PC-3 (cell line): ENCODE results near the gene CCDC187.

Source experiments
- EZH2 ChIP-seq: fragments of 300-600 bp; sonication (generic); IDR thresholded peaks from one replicate; pipeline ENCODE4 v1.6.1; 2017; ENCODE audit warnings: antibody characterized with exemption, mild to moderate bottlenecking, low read length; ENCODE audit not compliant: unreplicated experiment
- EZH2phosphoT487 ChIP-seq: fragments of 300-600 bp; sonication (generic); IDR thresholded peaks from 2 replicates; pipeline ENCODE4 v1.6.1; 2018; ENCODE audit warnings: mild to moderate bottlenecking, antibody characterized with exemption, low read length, borderline replicate concordance
- TF ChIP-seq, protein P1 (sequence below): fragments of 300-600 bp; sonication (generic); conservative IDR thresholded peaks from 2 replicates; pipeline ENCODE4 v1.5.1; 2017; ENCODE audit warnings: antibody characterized with exemption, low read depth, mild to moderate bottlenecking, low read length

DNA sequence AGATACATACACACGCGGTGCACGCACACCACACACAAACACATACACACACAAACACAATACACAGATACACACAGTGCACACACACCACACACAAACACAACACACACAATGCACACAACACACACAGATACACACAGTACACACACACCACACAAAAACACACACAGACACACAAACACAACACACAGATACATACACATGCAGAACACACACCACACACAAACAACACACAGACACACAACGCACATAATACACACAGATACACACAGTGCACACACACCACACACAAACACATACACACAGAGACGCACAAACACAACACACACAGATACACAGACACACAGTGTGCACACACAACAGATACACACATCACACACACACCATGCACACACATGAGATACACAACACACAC is 5.9 kb upstream of the CCDC187 start:
- no peak for TF ChIP-seq EZH2
- TF ChIP-seq, protein P1, sequence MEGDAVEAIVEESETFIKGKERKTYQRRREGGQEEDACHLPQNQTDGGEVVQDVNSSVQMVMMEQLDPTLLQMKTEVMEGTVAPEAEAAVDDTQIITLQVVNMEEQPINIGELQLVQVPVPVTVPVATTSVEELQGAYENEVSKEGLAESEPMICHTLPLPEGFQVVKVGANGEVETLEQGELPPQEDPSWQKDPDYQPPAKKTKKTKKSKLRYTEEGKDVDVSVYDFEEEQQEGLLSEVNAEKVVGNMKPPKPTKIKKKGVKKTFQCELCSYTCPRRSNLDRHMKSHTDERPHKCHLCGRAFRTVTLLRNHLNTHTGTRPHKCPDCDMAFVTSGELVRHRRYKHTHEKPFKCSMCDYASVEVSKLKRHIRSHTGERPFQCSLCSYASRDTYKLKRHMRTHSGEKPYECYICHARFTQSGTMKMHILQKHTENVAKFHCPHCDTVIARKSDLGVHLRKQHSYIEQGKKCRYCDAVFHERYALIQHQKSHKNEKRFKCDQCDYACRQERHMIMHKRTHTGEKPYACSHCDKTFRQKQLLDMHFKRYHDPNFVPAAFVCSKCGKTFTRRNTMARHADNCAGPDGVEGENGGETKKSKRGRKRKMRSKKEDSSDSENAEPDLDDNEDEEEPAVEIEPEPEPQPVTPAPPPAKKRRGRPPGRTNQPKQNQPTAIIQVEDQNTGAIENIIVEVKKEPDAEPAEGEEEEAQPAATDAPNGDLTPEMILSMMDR = no peak
- no peak for TF ChIP-seq EZH2phosphoT487
